A673 (cell line): ENCODE results near the gene ESAM. TPM values are rescaled to one million over a fixed set of nuclear protein-coding genes. Genes with fewer than 3 reads are reported as not detected.

Experiments
- BruUV-seq: library from RNA; stranded (reverse); fragments of 400-500 nt; replicated peaks from 2 replicates; lab custom pipeline; 2021; lab: Mats Ljungman, UMichigan
- CTCF ChIA-PET: fragments of 300-600 bp; sonication (Branson Sonifier 250); formaldehyde crosslinking; loops from one replicate; lab custom pipeline; 2022; ENCODE audit warnings: antibody characterized with exemption; lab: Charles Lee
- POLR2A ChIA-PET: fragments of 300-600 bp; sonication (Branson Sonifier 250); formaldehyde crosslinking; loops from one replicate; lab custom pipeline; 2022; ENCODE audit warnings: antibody characterized with exemption; ENCODE audit not compliant: low non-redundant PET; lab: Charles Lee
- DNase-seq: peaks from one replicate; pipeline ENCODE4 v3.0.0-alpha.2; 2015; ENCODE audit warnings: low spot score
- H3K27ac ChIP-seq: fragments of 200-600 bp; sonication (generic); 2 replicates; pipeline ENCODE4 v1.5.1; 2016; ENCODE audit warnings: mixed run types, low read depth, mild to moderate bottlenecking, mixed read lengths, antibody characterized with exemption, low read length; ENCODE audit not compliant: poor library complexity, severe bottlenecking
- H3K27me3 ChIP-seq: fragments of 200-600 bp; sonication (generic); replicated peaks from 2 replicates; pipeline ENCODE4 v1.6.1; 2017; ENCODE audit warnings: mixed run types, low read depth, mild to moderate bottlenecking, mixed read lengths, antibody characterized with exemption, low read length; ENCODE audit not compliant: insufficient read depth, poor library complexity
- H3K36me3 ChIP-seq: fragments of 200-600 bp; sonication (generic); 2 replicates; pipeline ENCODE4 v1.6.1; 2016; ENCODE audit warnings: mixed run types, mild to moderate bottlenecking, mixed read lengths, antibody characterized with exemption, low read length; ENCODE audit not compliant: insufficient read depth, poor library complexity, severe bottlenecking
- H3K4me1 ChIP-seq: fragments of 200-600 bp; sonication (generic); 2 replicates; pipeline ENCODE4 v1.6.1; 2017; ENCODE audit warnings: mixed run types, mild to moderate bottlenecking, mixed read lengths, antibody characterized with exemption, low read length; ENCODE audit not compliant: insufficient read depth, poor library complexity, severe bottlenecking
- H3K4me3 ChIP-seq: fragments of 200-600 bp; sonication (generic); 2 replicates; pipeline ENCODE4 v1.5.1; 2016; ENCODE audit warnings: low read depth, mixed run types, mild to moderate bottlenecking, mixed read lengths, low read length; ENCODE audit not compliant: poor library complexity, severe bottlenecking
- H3K9me3 ChIP-seq: fragments of 200-600 bp; sonication (generic); 2 replicates; pipeline ENCODE4 v1.6.1; 2016; ENCODE audit warnings: mixed run types, low read depth, mild to moderate bottlenecking, mixed read lengths, antibody characterized with exemption, low read length; ENCODE audit not compliant: poor library complexity, severe bottlenecking
- EZH2 ChIP-seq: fragments of 200-600 bp; sonication (generic); IDR thresholded peaks from 2 replicates; pipeline ENCODE4 v1.6.1; 2017; ENCODE audit warnings: borderline replicate concordance, low read depth, mild to moderate bottlenecking, mixed read lengths, antibody characterized with exemption, low read length; ENCODE audit not compliant: poor library complexity, severe bottlenecking
- intact Hi-C: fragments of 100-400 bp; cut with micrococcal nuclease; formaldehyde crosslinking; loops from one replicate; pipeline ENCODE4 v1.10.0; 2022; ENCODE audit not compliant: unreplicated experiment
- total RNA-seq: library from RNA; stranded (reverse); gene quantifications from 2 replicates; pipeline ENCODE4 v1.2.3, GENCODE V29; 2021
- TF ChIP-seq, protein P1 (sequence below): fragments of 300-800, 200-600 bp; sonication (generic); conservative IDR thresholded peaks from 2 replicates; pipeline ENCODE4 v1.5.1; 2017; ENCODE audit warnings: low read depth, mild to moderate bottlenecking, antibody characterized with exemption, low read length, moderate library complexity, mixed read lengths

The ESAM gene
- total RNA-seq, 1 experiment from 2014 or later = 1.5 TPM

- no peaks in the 10 kb centered on the region for H3K27me3 ChIP-seq
- H3K36me3 ChIP-seq = no peaks in the 10 kb centered on the region
- peak overlapping the region; percentile 86 for H3K27ac ChIP-seq
- H3K4me1 ChIP-seq = peaks cover 68% of the 10 kb centered on the region
- CTCF ChIA-PET = interaction anchor here (0.5 kb wide), 1 partner anchor 69 kb away, joined by 5 read pairs; no protein-coding TSS in a partner anchor
- POLR2A ChIA-PET = no interaction called here
- no peak for TF ChIP-seq EZH2
- TF ChIP-seq, protein P1, sequence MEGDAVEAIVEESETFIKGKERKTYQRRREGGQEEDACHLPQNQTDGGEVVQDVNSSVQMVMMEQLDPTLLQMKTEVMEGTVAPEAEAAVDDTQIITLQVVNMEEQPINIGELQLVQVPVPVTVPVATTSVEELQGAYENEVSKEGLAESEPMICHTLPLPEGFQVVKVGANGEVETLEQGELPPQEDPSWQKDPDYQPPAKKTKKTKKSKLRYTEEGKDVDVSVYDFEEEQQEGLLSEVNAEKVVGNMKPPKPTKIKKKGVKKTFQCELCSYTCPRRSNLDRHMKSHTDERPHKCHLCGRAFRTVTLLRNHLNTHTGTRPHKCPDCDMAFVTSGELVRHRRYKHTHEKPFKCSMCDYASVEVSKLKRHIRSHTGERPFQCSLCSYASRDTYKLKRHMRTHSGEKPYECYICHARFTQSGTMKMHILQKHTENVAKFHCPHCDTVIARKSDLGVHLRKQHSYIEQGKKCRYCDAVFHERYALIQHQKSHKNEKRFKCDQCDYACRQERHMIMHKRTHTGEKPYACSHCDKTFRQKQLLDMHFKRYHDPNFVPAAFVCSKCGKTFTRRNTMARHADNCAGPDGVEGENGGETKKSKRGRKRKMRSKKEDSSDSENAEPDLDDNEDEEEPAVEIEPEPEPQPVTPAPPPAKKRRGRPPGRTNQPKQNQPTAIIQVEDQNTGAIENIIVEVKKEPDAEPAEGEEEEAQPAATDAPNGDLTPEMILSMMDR = no peak
- intact Hi-C loops = no loop called here
- H3K4me3 ChIP-seq = peak overlapping the region; percentile 28
- no peaks in the 10 kb centered on the region for H3K9me3 ChIP-seq
- no TSS peak for BruUV-seq
- DNase-seq = peak; percentile 95
Measured at GRCh38 chr11:124724979-124725718, 36.9 kb downstream of the ESAM start.

- no peaks in the 10 kb centered on the region for H3K27me3 ChIP-seq
- no TSS peak for BruUV-seq
- CTCF ChIA-PET = no interaction called here
Measured at GRCh38 chr11:124722176-124722575, 39.9 kb downstream of the ESAM start.

DNA sequence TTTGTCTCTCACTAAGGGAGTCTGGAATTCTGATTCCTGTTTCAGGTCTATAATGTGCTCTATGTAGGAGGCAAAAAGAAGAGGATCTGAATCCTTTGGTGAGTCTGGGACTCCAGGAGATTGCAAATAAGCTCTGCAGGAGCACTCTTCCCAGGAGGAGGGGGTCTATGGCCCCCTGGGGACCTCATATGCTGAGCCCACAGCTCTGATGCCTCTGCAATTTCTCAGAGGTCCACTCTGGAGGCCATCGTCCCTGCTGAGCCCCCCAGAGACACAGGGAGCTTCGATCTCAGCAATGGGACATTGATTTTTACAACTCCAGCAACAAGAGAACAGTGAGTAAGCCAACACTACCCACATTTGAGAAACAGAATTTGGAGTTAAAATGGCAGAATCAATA is 42.6 kb downstream of the ESAM start:
- CTCF ChIA-PET = no interaction called here
- no TSS peak for BruUV-seq
- intact Hi-C loops = no loop called here

More at GRCh38 chr11:124722176-124722575, 39.9 kb downstream of the ESAM start:
- Histone ChIP-seq H3K4me3 (no peak overlapping the region), H3K36me3 (no peaks in the 10 kb centered on the region), H3K4me1 (peaks cover 68% of the 10 kb centered on the region), H3K9me3 (no peaks in the 10 kb centered on the region), H3K27ac (no peak overlapping the region)
- no peak for DNase-seq
- POLR2A ChIA-PET = no interaction called here
- intact Hi-C loops = no loop called here
- TF ChIP-seq, protein P1 = no peak
- TF ChIP-seq EZH2 = no peak

More for the DNA sequence above, 42.6 kb downstream of the ESAM start:
- DNase-seq = no peak
- Histone ChIP-seq H3K27ac (no peak overlapping the region), H3K4me3 (no peak overlapping the region), H3K27me3 (no peaks in the 10 kb centered on the region), H3K36me3 (no peaks in the 10 kb centered on the region), H3K4me1 (peaks cover 42% of the 10 kb centered on the region), H3K9me3 (no peaks in the 10 kb centered on the region)
- POLR2A ChIA-PET = interaction anchor here (0.6 kb wide), 1 partner anchor 102 kb away, joined by 4 read pairs; no protein-coding TSS in a partner anchor
- no peak for TF ChIP-seq EZH2
- TF ChIP-seq, protein P1 = no peak
